ENCODE measurements around the gene FMN1.

FMN1 gene

GRCh38 chr15:33115191-33115861, 79.2 kb downstream of the FMN1 start:
- DNase-seq = no peak

GRCh38 chr15:33114374-33114717, 80.2 kb downstream of the FMN1 start:
- DNase-seq = no peak

GRCh38 chr15:33113666-33114373, 80.7 kb downstream of the FMN1 start:
- DNase-seq = no peak

GRCh38 chr15:33112541-33113105, 81.9 kb downstream of the FMN1 start:
- no peak for DNase-seq

- DNase-seq = no peak
Measured at GRCh38 chr15:33111041-33111451, 83.5 kb downstream of the FMN1 start.

GRCh38 chr15:33109345-33109744, 85.2 kb downstream of the FMN1 start:
- no peak for DNase-seq

- no peak for DNase-seq
Measured at GRCh38 chr15:33108518-33108917, 86.0 kb downstream of the FMN1 start.

- DNase-seq = no peak
Measured at GRCh38 chr15:33107950-33108349, 86.6 kb downstream of the FMN1 start.

- DNase-seq = peak; percentile 64
Measured at GRCh38 chr15:33104212-33104611, 90.3 kb downstream of the FMN1 start.

DNA sequence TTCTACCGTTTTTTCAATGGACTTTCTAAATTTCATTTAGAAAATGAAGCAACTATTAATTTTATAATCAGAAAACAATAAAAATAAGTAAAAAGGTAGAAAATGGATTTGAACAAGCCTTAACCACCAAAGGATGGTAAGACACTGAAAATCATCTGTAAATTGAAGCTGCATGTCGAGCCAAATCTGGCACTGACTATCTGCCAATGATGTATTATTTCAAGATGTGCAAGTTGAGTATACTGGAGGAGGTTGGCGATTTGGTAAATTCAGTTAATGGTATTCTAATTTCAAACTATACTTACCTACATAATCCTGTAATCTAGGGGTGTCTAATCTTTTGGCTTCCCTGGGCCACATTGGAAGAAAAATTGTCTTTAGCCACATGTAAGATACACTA, 93.5 kb downstream of the FMN1 start:
- no peak for DNase-seq

DNA sequence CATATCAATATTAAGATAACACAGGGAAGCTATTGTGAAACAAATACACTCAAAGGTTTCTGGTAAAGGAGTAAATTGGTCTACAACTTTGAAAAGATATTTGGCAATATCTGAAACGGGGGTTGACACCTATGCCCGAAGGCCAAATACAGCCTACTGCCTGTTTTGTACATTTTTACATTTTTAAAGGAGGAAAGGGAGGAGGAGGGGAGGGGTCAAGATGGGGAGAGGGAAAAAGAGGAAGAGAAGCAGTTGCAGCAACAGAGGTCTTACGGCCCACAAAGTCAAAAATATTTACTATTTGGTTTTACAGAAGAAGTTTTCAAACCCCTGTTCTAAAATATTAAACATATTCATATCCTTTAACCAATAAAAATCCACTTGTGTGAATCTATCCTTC, 94.2 kb downstream of the FMN1 start:
- no peak for DNase-seq

DNA sequence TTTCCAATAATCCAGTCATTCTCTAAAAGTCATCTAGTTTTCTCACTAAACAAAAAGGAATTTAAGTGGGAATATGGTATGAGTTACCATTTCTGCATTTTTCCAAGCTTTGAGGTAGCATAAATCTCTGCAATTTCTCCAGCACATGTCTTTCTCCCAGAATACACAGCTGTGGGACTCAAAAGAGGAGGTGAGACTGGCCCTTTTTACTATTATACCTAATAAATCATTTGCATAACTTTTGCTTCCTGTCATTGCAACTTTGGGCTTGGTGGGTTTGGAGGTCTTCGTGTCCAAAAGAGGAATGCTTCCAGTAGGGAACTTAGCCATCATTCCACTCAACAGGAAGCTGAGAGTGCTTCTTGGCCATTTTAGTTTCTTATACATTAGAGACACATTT, 94.8 kb downstream of the FMN1 start:
- no peak for DNase-seq

GRCh38 chr15:33099213-33099612, 95.3 kb downstream of the FMN1 start:
- DNase-seq = no peak

DNA sequence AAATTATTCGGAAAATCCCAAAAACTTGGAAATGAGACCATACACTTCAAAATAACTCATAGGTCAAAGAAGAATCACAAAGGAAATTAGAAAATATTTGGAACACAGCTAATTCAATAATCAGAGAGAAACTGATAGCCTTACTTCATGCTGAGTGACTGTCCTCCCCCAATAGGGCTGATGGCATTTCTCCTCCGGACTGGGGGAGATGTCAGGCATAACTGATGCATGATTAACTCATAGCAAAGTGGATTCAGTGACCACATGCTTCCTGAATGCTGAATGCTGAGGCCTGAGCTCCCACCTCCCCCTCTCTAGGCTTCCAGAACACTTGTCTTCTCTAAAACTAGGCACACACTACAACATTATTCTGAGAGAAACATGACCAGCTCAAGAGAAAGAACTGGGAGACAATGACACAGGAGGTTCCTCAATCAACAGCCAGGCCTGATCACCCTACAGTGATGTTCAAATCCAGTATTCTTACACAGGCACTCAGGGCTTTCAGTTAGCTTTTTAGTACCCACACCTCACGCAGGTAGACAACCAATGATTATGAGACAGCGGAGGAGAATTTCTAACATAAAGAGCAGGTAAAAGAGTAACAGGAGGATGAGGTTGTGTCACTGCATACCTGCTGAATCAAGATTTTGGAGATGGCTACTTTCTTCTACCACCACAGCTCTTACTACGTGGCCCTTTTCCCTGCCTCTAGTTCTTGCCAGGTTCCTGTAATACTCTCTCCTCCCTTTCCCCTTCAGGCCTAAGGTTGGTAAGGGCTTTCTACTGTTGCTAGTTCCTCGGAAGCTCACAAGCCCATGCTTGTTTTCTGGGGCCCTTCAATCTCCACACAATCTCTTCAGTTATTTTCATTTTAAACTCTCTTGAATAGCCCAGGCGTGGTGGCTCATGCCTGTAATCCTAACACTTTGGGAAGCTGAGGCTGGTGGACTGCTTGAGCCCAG, 96.1 kb downstream of the FMN1 start:
- DNase-seq = peak; percentile 82

GRCh38 chr15:33096134-33096533, 98.4 kb downstream of the FMN1 start:
- DNase-seq = no peak

GRCh38 chr15:33095641-33096040, 98.9 kb downstream of the FMN1 start:
- DNase-seq = peak; percentile 33

GRCh38 chr15:33094336-33094735, 100.2 kb downstream of the FMN1 start:
- peak; percentile 25 for DNase-seq

- DNase-seq = no peak
Measured at GRCh38 chr15:33093222-33093621, 101.3 kb downstream of the FMN1 start.

- no peak for DNase-seq
Measured at GRCh38 chr15:33091983-33092693, 102.4 kb downstream of the FMN1 start.

- peak; percentile 77 for DNase-seq
Measured at GRCh38 chr15:33089878-33090757, 104.4 kb downstream of the FMN1 start.

DNA sequence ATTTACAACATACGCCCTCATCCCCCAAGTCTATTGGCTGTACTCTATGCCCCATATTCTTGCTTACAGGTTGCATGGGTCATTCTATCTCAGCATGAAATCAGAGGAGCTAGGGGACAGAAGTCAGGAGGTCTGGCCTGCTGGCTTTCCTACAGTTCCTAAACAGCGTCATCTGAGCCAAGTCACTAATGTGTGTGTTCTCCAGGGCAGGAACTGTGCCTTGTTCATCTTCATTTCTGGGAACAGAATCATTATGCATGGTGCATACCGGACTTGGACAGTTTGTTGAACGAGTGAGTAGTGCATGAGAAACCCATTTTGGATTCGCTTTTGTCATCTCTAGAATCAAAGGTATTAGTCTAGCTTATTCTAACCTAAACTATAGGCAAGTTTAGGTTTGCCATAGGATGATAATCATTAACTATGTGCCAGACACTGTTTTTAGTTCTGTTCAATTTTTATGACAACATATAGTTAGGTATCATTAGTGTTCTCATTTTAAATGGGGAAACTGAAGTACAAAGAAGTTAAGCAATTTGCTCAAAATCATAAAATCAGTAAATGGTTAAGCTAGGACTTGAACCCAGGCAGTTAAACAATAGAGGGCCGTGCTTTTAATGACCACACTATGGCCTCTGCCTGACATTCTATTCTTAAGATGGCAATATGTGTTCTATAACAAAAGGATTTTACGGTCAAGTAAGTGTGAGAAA, 105.2 kb downstream of the FMN1 start:
- no peak for DNase-seq

Measured in suppressor macrophage treated with lipopolysaccharide for 4 hours (primary cell).